GM12875 (cell line): ENCODE data around the gene ZNF726.

Source experiments
- H3K4me3 ChIP-seq: one replicate; pipeline ENCODE4 v1.5.1; 2011; ENCODE audit warnings: low read depth, low read length, control low read depth
- CTCF ChIP-seq: IDR thresholded peaks from 2 replicates; pipeline ENCODE4 v1.5.1; 2011; ENCODE audit warnings: low read depth, mild to moderate bottlenecking, control low read depth, inconsistent platforms, low read length, moderate library complexity, borderline replicate concordance; ENCODE audit not compliant: insufficient read depth

ZNF726 gene

GRCh38 chr19:23983406-23983805 is 68.7 kb downstream of the ZNF726 start:
- no peak overlapping the region for H3K4me3 ChIP-seq
- no peak for TF ChIP-seq CTCF
